HEK293 (cell line): ENCODE results near the gene ABCG1.
A peak's percentile ranks its signal among the peaks of the same experiment; 100 is the strongest.

Source experiments
- CTCF ChIA-PET: fragments of 350-600 bp; formaldehyde crosslinking; extraction: SDS; loops from one replicate; lab custom pipeline; 2021; ENCODE audit warnings: antibody characterized with exemption; lab: Yijun Ruan, JAX
- POLR2A ChIA-PET: fragments of 300-600 bp; formaldehyde crosslinking; extraction: SDS; loops from one replicate; lab custom pipeline; 2020; ENCODE audit warnings: antibody characterized with exemption, inconsistent platforms; lab: Yijun Ruan, JAX
- H3K27ac ChIP-seq: fragments of 200-500 bp; sonication (Bioruptor generic); 2 replicates; pipeline ENCODE4 v1.5.1; 2014; ENCODE audit warnings: low read depth, low read length, control low read depth, inconsistent platforms; ENCODE audit errors: extremely low read depth
- H3K36me3 ChIP-seq, 2 experiments: fragments of 200-500 bp in 1 of 2; sonication (Bioruptor generic) in 1 of 2; 1 replicate in 1 of 2; 2 replicates in 1 of 2; pipeline ENCODE4 v1.5.1; 2014 to 2017; ENCODE audit warnings: inconsistent platforms in 2 of 2, low read length in 2 of 2; ENCODE audit not compliant: control insufficient read depth in 2 of 2, insufficient read depth in 1 of 2
- H3K4me1 ChIP-seq: fragments of 200-500 bp; sonication (Bioruptor generic); 2 replicates; pipeline ENCODE4 v1.5.1; 2014; ENCODE audit warnings: mild to moderate bottlenecking, low read length, inconsistent platforms; ENCODE audit not compliant: control insufficient read depth, insufficient read depth
- H3K4me3 ChIP-seq: 2 replicates; pipeline ENCODE4 v1.5.1; 2011; ENCODE audit warnings: low read depth, mild to moderate bottlenecking, control low read depth, low read length, moderate library complexity
- H3K9me3 ChIP-seq: fragments of 200-500 bp; sonication (Bioruptor generic); 2 replicates; pipeline ENCODE4 v1.5.1; 2014; ENCODE audit warnings: low read depth, low read length, inconsistent platforms; ENCODE audit not compliant: control insufficient read depth, insufficient read depth
- BCL11A ChIP-seq: fragments of 450-650 bp; formaldehyde crosslinking; IDR thresholded peaks from 2 replicates; pipeline ENCODE4 v1.5.1; 2016; ENCODE audit warnings: low read depth, missing biosample characterization, missing genetic modification characterization
- EGR2 ChIP-seq: fragments of 450-650 bp; formaldehyde crosslinking; IDR thresholded peaks from 2 replicates; pipeline ENCODE4 v1.5.1; 2016; ENCODE audit warnings: low read depth, missing biosample characterization, missing genetic modification characterization
- GFI1B ChIP-seq: fragments of 450-650 bp; formaldehyde crosslinking; IDR thresholded peaks from 2 replicates; pipeline ENCODE4 v1.5.1; 2016; ENCODE audit warnings: missing biosample characterization, missing genetic modification characterization
- KLF16 ChIP-seq: fragments of 450-650 bp; formaldehyde crosslinking; IDR thresholded peaks from 2 replicates; pipeline ENCODE4 v1.5.1; 2017; ENCODE audit warnings: missing biosample characterization, missing genetic modification characterization
- KLF9 ChIP-seq: fragments of 450-650 bp; formaldehyde crosslinking; IDR thresholded peaks from 2 replicates; pipeline ENCODE4 v1.5.1; 2016; ENCODE audit warnings: missing biosample characterization, missing genetic modification characterization, low read depth
- ZFHX2 ChIP-seq: fragments of 450-650 bp; formaldehyde crosslinking; conservative IDR thresholded peaks from 2 replicates; pipeline ENCODE4 v1.5.1; 2016; ENCODE audit warnings: missing biosample characterization, missing genetic modification characterization
- ZFP37 ChIP-seq: fragments of 450-650 bp; formaldehyde crosslinking; IDR thresholded peaks from 2 replicates; pipeline ENCODE4 v1.5.1; 2016; ENCODE audit warnings: missing biosample characterization, missing genetic modification characterization
- ZIC2 ChIP-seq: fragments of 450-650 bp; formaldehyde crosslinking; IDR thresholded peaks from 2 replicates; pipeline ENCODE4 v1.5.1; 2016; ENCODE audit warnings: missing biosample characterization, missing genetic modification characterization
- ZNF16 ChIP-seq: fragments of 450-650 bp; formaldehyde crosslinking; IDR thresholded peaks from 2 replicates; pipeline ENCODE4 v1.5.1; 2016; ENCODE audit warnings: low read depth, missing biosample characterization, missing genetic modification characterization
- ZNF169 ChIP-seq: fragments of 450-650 bp; formaldehyde crosslinking; IDR thresholded peaks from 2 replicates; pipeline ENCODE4 v1.5.1; 2016; ENCODE audit warnings: missing biosample characterization, missing genetic modification characterization
- ZNF184 ChIP-seq: fragments of 450-650 bp; IDR thresholded peaks from 2 replicates; pipeline ENCODE4 v1.5.1; 2018; ENCODE audit warnings: missing biosample characterization, mild to moderate bottlenecking, missing genetic modification characterization
- ZNF350 ChIP-seq: fragments of 450-650 bp; formaldehyde crosslinking; IDR thresholded peaks from 2 replicates; pipeline ENCODE4 v1.5.0; 2017; ENCODE audit warnings: missing biosample characterization, mild to moderate bottlenecking, missing genetic modification characterization
- ZNF48 ChIP-seq: fragments of 450-650 bp; formaldehyde crosslinking; IDR thresholded peaks from 2 replicates; pipeline ENCODE4 v1.5.1; 2016; ENCODE audit warnings: missing biosample characterization, missing genetic modification characterization
- ZNF510 ChIP-seq: fragments of 450-650 bp; formaldehyde crosslinking; IDR thresholded peaks from 2 replicates; pipeline ENCODE4 v1.5.1; 2018; ENCODE audit warnings: mild to moderate bottlenecking, missing genetic modification characterization, missing biosample characterization; ENCODE audit not compliant: insufficient replicate concordance
- ZNF514 ChIP-seq: fragments of 450-650 bp; formaldehyde crosslinking; IDR thresholded peaks from 2 replicates; pipeline ENCODE4 v1.5.1; 2016; ENCODE audit warnings: missing biosample characterization, missing genetic modification characterization
- ZNF529 ChIP-seq: fragments of 450-650 bp; formaldehyde crosslinking; IDR thresholded peaks from 2 replicates; pipeline ENCODE4 v1.5.1; 2017; ENCODE audit warnings: missing genetic modification characterization, missing biosample characterization; ENCODE audit not compliant: insufficient replicate concordance
- ZNF544 ChIP-seq: fragments of 450-650 bp; formaldehyde crosslinking; IDR thresholded peaks from 2 replicates; pipeline ENCODE4 v1.5.0; 2017; ENCODE audit warnings: missing biosample characterization, missing genetic modification characterization
- ZNF629 ChIP-seq: fragments of 450-650 bp; formaldehyde crosslinking; IDR thresholded peaks from 2 replicates; pipeline ENCODE4 v1.5.1; 2017; ENCODE audit warnings: missing biosample characterization, missing genetic modification characterization
- ZNF701 ChIP-seq: fragments of 450-650 bp; formaldehyde crosslinking; IDR thresholded peaks from 2 replicates; pipeline ENCODE4 v1.5.1; 2016; ENCODE audit warnings: missing biosample characterization, missing genetic modification characterization
- ZNF707 ChIP-seq: fragments of 450-650 bp; formaldehyde crosslinking; IDR thresholded peaks from 2 replicates; pipeline ENCODE4 v1.5.1; 2016; ENCODE audit warnings: missing biosample characterization, missing genetic modification characterization
- TF ChIP-seq, protein P1 (sequence below): fragments of 450-650 bp; formaldehyde crosslinking; IDR thresholded peaks from 2 replicates; pipeline ENCODE4 v1.5.1; 2016; ENCODE audit warnings: missing biosample characterization, missing genetic modification characterization
- TF ChIP-seq, protein P2 (sequence below): fragments of 450-650 bp; formaldehyde crosslinking; IDR thresholded peaks from 2 replicates; pipeline ENCODE4 v1.5.1; 2016; ENCODE audit warnings: missing biosample characterization, missing genetic modification characterization
- TF ChIP-seq, protein P3 (sequence below): fragments of 450-650 bp; IDR thresholded peaks from 2 replicates; pipeline ENCODE4 v1.5.1; 2018; ENCODE audit warnings: missing biosample characterization, mild to moderate bottlenecking, missing genetic modification characterization

Gene ABCG1

DNA sequence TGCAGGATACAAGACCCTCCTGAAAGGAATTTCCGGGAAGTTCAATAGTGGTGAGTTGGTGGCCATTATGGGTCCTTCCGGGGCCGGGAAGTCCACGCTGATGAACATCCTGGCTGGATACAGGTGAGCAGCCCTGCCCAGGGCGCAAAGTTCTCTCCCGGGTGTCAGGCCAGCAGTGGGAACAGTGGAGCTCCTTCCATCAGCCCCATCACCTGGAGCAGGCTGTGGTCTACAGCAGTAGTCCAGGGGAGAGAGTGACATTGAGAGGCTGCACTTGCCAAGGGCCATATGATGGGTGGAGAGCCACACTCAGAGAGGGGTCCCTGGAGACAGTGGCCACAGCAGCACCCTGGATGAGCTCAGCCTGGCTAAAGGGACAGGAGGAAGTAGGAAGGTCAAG, 52.1 kb downstream of the ABCG1 start (continued):
- TF ChIP-seq, protein P1, sequence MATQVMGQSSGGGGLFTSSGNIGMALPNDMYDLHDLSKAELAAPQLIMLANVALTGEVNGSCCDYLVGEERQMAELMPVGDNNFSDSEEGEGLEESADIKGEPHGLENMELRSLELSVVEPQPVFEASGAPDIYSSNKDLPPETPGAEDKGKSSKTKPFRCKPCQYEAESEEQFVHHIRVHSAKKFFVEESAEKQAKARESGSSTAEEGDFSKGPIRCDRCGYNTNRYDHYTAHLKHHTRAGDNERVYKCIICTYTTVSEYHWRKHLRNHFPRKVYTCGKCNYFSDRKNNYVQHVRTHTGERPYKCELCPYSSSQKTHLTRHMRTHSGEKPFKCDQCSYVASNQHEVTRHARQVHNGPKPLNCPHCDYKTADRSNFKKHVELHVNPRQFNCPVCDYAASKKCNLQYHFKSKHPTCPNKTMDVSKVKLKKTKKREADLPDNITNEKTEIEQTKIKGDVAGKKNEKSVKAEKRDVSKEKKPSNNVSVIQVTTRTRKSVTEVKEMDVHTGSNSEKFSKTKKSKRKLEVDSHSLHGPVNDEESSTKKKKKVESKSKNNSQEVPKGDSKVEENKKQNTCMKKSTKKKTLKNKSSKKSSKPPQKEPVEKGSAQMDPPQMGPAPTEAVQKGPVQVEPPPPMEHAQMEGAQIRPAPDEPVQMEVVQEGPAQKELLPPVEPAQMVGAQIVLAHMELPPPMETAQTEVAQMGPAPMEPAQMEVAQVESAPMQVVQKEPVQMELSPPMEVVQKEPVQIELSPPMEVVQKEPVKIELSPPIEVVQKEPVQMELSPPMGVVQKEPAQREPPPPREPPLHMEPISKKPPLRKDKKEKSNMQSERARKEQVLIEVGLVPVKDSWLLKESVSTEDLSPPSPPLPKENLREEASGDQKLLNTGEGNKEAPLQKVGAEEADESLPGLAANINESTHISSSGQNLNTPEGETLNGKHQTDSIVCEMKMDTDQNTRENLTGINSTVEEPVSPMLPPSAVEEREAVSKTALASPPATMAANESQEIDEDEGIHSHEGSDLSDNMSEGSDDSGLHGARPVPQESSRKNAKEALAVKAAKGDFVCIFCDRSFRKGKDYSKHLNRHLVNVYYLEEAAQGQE (tag by site-specific recombination): no peak
- TF ChIP-seq ZNF707 (tag by site-specific recombination) (no peak), ZNF184 (tag by site-specific recombination) (no peak), BCL11A (no peak), KLF9 (tag by site-specific recombination) (no peak), ZFP37 (no peak), ZNF510 (tag by site-specific recombination) (no peak), ZNF48 (tag by site-specific recombination) (no peak), ZNF629 (tag by site-specific recombination) (no peak)
- TF ChIP-seq, protein P2, sequence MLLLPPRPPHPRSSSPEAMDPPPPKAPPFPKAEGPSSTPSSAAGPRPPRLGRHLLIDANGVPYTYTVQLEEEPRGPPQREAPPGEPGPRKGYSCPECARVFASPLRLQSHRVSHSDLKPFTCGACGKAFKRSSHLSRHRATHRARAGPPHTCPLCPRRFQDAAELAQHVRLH (tag by site-specific recombination): no peak

DNA sequence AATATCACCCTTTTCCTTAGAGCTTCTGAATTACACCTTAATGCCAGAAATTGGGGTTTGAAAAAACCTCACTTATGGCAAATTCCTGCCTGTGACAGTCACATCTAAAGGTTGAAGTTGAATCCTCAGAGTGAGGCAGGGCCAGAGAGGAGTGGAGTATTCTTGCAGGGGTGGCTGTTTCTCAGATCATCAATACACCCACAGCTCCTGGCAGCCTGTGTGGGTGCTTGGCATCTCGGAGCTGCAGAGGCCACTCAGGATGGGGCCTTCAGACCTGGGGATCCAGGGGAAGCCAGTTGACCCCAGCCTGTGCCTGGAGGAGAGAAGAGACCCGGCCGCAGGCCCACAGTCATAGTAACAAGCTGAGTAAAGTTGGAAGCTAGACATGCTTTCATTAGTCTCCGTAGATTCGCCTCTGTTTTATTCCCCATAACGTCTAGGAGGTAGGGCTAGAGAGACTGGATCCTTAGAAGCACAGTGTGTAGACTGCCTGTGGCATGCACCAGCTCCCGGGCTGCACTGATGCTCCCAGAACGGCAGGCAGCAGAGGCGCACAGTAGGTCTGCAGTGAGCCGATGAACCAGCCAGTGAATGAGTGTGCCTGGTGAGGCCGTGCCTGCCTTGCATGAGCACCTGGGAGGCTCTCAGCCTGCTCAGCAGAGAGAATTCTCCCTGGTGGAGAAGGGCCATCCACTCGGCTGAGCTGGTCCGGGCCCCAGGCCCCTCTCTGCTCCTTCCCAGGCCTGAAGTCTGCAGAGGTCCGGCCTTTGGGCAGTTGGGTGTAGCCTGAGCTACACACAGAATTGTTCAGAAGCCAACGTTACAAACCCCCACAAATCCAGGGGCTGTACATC, 53.4 kb downstream of the ABCG1 start:
- ChIA-PET POLR2A (no interaction called here), CTCF (interaction anchor here (0.9 to 5.2 kb wide), 2 partner anchors 13 to 38 kb away, joined by 3 to 23 read pairs; no protein-coding TSS in a partner anchor)
- Histone ChIP-seq H3K4me1 (no peaks in the 10 kb centered on the region), H3K4me3 (no peak overlapping the region), H3K27ac (no peak overlapping the region), H3K9me3 (no peaks in the 10 kb centered on the region), H3K36me3 (no peaks in the 10 kb centered on the region)
- TF ChIP-seq ZNF529: no peak
- no peak for TF ChIP-seq ZNF16
- TF ChIP-seq ZNF544 (tag by site-specific recombination): no peak
- no peak for TF ChIP-seq ZNF169 (tag by site-specific recombination)
- no peak for TF ChIP-seq ZIC2 (tag by site-specific recombination)
- TF ChIP-seq, protein P3, sequence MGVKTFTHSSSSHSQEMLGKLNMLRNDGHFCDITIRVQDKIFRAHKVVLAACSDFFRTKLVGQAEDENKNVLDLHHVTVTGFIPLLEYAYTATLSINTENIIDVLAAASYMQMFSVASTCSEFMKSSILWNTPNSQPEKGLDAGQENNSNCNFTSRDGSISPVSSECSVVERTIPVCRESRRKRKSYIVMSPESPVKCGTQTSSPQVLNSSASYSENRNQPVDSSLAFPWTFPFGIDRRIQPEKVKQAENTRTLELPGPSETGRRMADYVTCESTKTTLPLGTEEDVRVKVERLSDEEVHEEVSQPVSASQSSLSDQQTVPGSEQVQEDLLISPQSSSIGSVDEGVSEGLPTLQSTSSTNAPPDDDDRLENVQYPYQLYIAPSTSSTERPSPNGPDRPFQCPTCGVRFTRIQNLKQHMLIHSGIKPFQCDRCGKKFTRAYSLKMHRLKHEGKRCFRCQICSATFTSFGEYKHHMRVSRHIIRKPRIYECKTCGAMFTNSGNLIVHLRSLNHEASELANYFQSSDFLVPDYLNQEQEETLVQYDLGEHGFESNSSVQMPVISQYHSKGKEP: no peak
- TF ChIP-seq GFI1B: no peak
- no peak for TF ChIP-seq KLF16 (tag by site-specific recombination)
- TF ChIP-seq ZNF350 (tag by site-specific recombination): no peak
- peak; percentile 53 for TF ChIP-seq ZFHX2 (tag by site-specific recombination)
- no peak for TF ChIP-seq ZNF514
- TF ChIP-seq EGR2 (tag by site-specific recombination): peak; percentile 78
- no peak for TF ChIP-seq ZNF701
